A673 (cell line): ENCODE measurements around the gene GEN1. TPM values are rescaled to one million over a fixed set of nuclear protein-coding genes. Genes with fewer than 3 reads are reported as not detected.

ENCODE experiments used
- BruUV-seq: library from RNA; stranded (reverse); fragments of 400-500 nt; replicated peaks from 2 replicates; lab custom pipeline; 2021; lab: Mats Ljungman, UMichigan
- CTCF ChIA-PET: fragments of 300-600 bp; sonication (Branson Sonifier 250); formaldehyde crosslinking; loops from one replicate; lab custom pipeline; 2022; ENCODE audit warnings: antibody characterized with exemption; lab: Charles Lee
- POLR2A ChIA-PET: fragments of 300-600 bp; sonication (Branson Sonifier 250); formaldehyde crosslinking; loops from one replicate; lab custom pipeline; 2022; ENCODE audit warnings: antibody characterized with exemption; ENCODE audit not compliant: low non-redundant PET; lab: Charles Lee
- DNase-seq: peaks from one replicate; pipeline ENCODE4 v3.0.0-alpha.2; 2015; ENCODE audit warnings: low spot score
- H3K27ac ChIP-seq: fragments of 200-600 bp; sonication (generic); 2 replicates; pipeline ENCODE4 v1.5.1; 2016; ENCODE audit warnings: mixed run types, low read depth, mild to moderate bottlenecking, mixed read lengths, antibody characterized with exemption, low read length; ENCODE audit not compliant: poor library complexity, severe bottlenecking
- H3K27me3 ChIP-seq: fragments of 200-600 bp; sonication (generic); replicated peaks from 2 replicates; pipeline ENCODE4 v1.6.1; 2017; ENCODE audit warnings: mixed run types, low read depth, mild to moderate bottlenecking, mixed read lengths, antibody characterized with exemption, low read length; ENCODE audit not compliant: insufficient read depth, poor library complexity
- H3K36me3 ChIP-seq: fragments of 200-600 bp; sonication (generic); 2 replicates; pipeline ENCODE4 v1.6.1; 2016; ENCODE audit warnings: mixed run types, mild to moderate bottlenecking, mixed read lengths, antibody characterized with exemption, low read length; ENCODE audit not compliant: insufficient read depth, poor library complexity, severe bottlenecking
- H3K4me1 ChIP-seq: fragments of 200-600 bp; sonication (generic); 2 replicates; pipeline ENCODE4 v1.6.1; 2017; ENCODE audit warnings: mixed run types, mild to moderate bottlenecking, mixed read lengths, antibody characterized with exemption, low read length; ENCODE audit not compliant: insufficient read depth, poor library complexity, severe bottlenecking
- H3K4me3 ChIP-seq: fragments of 200-600 bp; sonication (generic); 2 replicates; pipeline ENCODE4 v1.5.1; 2016; ENCODE audit warnings: low read depth, mixed run types, mild to moderate bottlenecking, mixed read lengths, low read length; ENCODE audit not compliant: poor library complexity, severe bottlenecking
- H3K9me3 ChIP-seq: fragments of 200-600 bp; sonication (generic); 2 replicates; pipeline ENCODE4 v1.6.1; 2016; ENCODE audit warnings: mixed run types, low read depth, mild to moderate bottlenecking, mixed read lengths, antibody characterized with exemption, low read length; ENCODE audit not compliant: poor library complexity, severe bottlenecking
- EZH2 ChIP-seq: fragments of 200-600 bp; sonication (generic); IDR thresholded peaks from 2 replicates; pipeline ENCODE4 v1.6.1; 2017; ENCODE audit warnings: borderline replicate concordance, low read depth, mild to moderate bottlenecking, mixed read lengths, antibody characterized with exemption, low read length; ENCODE audit not compliant: poor library complexity, severe bottlenecking
- intact Hi-C: fragments of 100-400 bp; cut with micrococcal nuclease; formaldehyde crosslinking; loops from one replicate; pipeline ENCODE4 v1.10.0; 2022; ENCODE audit not compliant: unreplicated experiment
- total RNA-seq: library from RNA; stranded (reverse); gene quantifications from 2 replicates; pipeline ENCODE4 v1.2.3, GENCODE V29; 2021
- TF ChIP-seq, protein P1 (sequence below): fragments of 300-800, 200-600 bp; sonication (generic); conservative IDR thresholded peaks from 2 replicates; pipeline ENCODE4 v1.5.1; 2017; ENCODE audit warnings: low read depth, mild to moderate bottlenecking, antibody characterized with exemption, low read length, moderate library complexity, mixed read lengths

Gene GEN1
- total RNA-seq, 1 experiment from 2014 or later = 33.6 TPM

DNA sequence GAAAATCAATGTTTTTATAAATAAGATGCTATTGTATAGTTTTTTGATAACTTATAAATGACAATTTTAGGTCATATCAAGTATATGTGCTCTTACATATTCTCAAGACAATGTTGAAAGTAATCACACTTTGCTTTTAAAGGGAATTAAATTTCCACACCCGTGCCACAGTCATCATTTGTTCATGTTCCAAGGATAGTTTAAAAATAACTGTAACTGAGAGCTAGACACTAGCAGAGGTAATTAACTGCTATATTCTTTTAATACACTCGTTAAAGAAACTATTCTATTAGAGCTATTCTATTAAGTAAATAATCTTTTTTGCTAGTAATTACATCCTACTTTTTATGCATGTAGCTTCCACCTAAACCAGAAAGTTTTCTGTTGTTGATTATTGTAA lies 18.0 kb downstream of the GEN1 start:
- Histone ChIP-seq H3K36me3 (peaks cover 66% of the 10 kb centered on the region), H3K27ac (no peak overlapping the region), H3K4me3 (no peak overlapping the region), H3K9me3 (no peaks in the 10 kb centered on the region), H3K4me1 (no peaks in the 10 kb centered on the region), H3K27me3 (no peaks in the 10 kb centered on the region)
- no peak for DNase-seq
- no TSS peak for BruUV-seq
- intact Hi-C loops = no loop called here
- ChIA-PET CTCF (no interaction called here), POLR2A (no interaction called here)
- TF ChIP-seq, protein P1, sequence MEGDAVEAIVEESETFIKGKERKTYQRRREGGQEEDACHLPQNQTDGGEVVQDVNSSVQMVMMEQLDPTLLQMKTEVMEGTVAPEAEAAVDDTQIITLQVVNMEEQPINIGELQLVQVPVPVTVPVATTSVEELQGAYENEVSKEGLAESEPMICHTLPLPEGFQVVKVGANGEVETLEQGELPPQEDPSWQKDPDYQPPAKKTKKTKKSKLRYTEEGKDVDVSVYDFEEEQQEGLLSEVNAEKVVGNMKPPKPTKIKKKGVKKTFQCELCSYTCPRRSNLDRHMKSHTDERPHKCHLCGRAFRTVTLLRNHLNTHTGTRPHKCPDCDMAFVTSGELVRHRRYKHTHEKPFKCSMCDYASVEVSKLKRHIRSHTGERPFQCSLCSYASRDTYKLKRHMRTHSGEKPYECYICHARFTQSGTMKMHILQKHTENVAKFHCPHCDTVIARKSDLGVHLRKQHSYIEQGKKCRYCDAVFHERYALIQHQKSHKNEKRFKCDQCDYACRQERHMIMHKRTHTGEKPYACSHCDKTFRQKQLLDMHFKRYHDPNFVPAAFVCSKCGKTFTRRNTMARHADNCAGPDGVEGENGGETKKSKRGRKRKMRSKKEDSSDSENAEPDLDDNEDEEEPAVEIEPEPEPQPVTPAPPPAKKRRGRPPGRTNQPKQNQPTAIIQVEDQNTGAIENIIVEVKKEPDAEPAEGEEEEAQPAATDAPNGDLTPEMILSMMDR = no peak
- TF ChIP-seq EZH2 = no peak

DNA sequence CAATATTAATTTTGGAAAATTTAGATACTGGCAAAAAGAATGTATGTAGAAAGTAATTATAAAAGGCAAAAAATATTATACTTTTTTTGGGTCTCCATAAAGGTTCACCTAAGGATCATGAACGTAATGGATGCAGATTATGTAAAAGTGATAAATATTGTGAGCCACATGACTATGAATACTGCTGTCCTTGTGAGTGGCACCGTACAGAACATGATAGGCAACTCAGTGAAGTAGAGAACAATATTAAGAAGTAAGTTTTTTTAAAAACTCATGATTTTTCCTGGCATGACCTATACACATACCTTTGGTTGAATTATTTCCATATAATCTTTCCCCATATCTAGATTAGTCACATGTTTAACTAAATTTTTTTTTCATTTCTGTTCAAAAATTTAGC lies 18.6 kb downstream of the GEN1 start:
- no peaks in the 10 kb centered on the region for H3K4me1 ChIP-seq
- CTCF ChIA-PET = no interaction called here
- H3K27ac ChIP-seq = no peak overlapping the region
- no peaks in the 10 kb centered on the region for H3K27me3 ChIP-seq
- no TSS peak for BruUV-seq
- H3K4me3 ChIP-seq = no peak overlapping the region
- no peaks in the 10 kb centered on the region for H3K9me3 ChIP-seq
- H3K36me3 ChIP-seq = peaks cover 62% of the 10 kb centered on the region
- POLR2A ChIA-PET = no interaction called here
- TF ChIP-seq EZH2 = no peak
- TF ChIP-seq, protein P1 = no peak
- intact Hi-C loops = no loop called here
- no peak for DNase-seq

DNA sequence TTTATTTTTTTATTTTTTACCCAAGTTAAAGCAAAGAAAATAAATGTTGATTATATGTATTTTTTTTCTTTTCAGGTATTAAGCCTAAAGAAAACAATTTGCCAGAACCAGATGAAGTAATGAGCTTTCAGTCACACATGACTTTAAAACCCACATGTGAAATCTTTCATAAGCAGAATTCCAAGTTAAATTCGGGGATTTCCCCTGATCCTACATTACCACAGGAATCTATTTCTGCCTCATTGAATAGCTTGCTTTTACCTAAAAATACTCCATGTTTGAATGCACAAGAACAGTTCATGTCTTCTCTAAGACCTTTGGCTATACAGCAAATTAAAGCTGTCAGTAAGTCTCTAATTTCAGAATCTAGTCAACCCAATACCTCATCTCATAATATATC lies 26.6 kb downstream of the GEN1 start:
- CTCF ChIA-PET = no interaction called here

More for the DNA sequence above, 26.6 kb downstream of the GEN1 start:
- no peaks in the 10 kb centered on the region for H3K27me3 ChIP-seq
- intact Hi-C loops = no loop called here
- TF ChIP-seq EZH2 = no peak
- TF ChIP-seq, protein P1 = no peak
- no peak overlapping the region for H3K4me3 ChIP-seq
- POLR2A ChIA-PET = no interaction called here
- H3K36me3 ChIP-seq = peaks cover 24% of the 10 kb centered on the region
- DNase-seq = no peak
- BruUV-seq = no TSS peak
- no peak overlapping the region for H3K27ac ChIP-seq
- no peaks in the 10 kb centered on the region for H3K4me1 ChIP-seq
- no peaks in the 10 kb centered on the region for H3K9me3 ChIP-seq
